GM12878 (cell line): ENCODE results near the gene NAALADL2. TPM values are rescaled to one million over a fixed set of nuclear protein-coding genes. Genes with fewer than 3 reads are reported as not detected.

ENCODE experiments used
- ATAC-seq: fragments of 200-7000 bp; cut with Tn5 transposase; 3 replicates; pipeline ENCODE4 v1.9.1; 2020; ENCODE audit warnings: mild to moderate bottlenecking, moderate library complexity
- BruUV-seq: library from RNA; stranded (reverse); fragments of 400-500 nt; replicated peaks from 2 replicates; lab custom pipeline; 2021; lab: Mats Ljungman, UMichigan
- CTCF ChIA-PET: fragments of 300-600 bp; sonication (Branson Sonifier 250); formaldehyde crosslinking; extraction: SDS; loops from one replicate; lab custom pipeline; 2021; ENCODE audit warnings: inconsistent platforms; lab: Yijun Ruan, JAX
- POLR2A ChIA-PET: fragments of 350-600 bp; formaldehyde crosslinking; extraction: SDS; loops from one replicate; lab custom pipeline; 2021; ENCODE audit warnings: inconsistent platforms; lab: Charles Lee
- RAD21 ChIA-PET: fragments of 300-600 bp; sonication (Branson Sonifier 250); formaldehyde crosslinking; loops from one replicate; lab custom pipeline; 2023; ENCODE audit warnings: antibody characterized with exemption; ENCODE audit not compliant: unreplicated experiment; lab: Charles Lee
- SMC1A ChIA-PET: fragments of 300-600 bp; sonication (Branson Sonifier 250); formaldehyde crosslinking; loops from one replicate; lab custom pipeline; 2023; ENCODE audit not compliant: unreplicated experiment, uncharacterized antibody; lab: Charles Lee
- DNase-seq: peaks from one replicate; pipeline ENCODE4 v3.0.0-alpha.2; 2011; ENCODE audit warnings: low read depth, low spot score
- FAIRE-seq: peaks from 3 replicates; lab custom pipeline; 2011; peaks lifted over from hg19 to GRCh38; lab: Jason Lieb, UNC
- H2AFZ ChIP-seq: 2 replicates; pipeline ENCODE4 v1.6.0; 2011; ENCODE audit warnings: low read depth, low read length, control low read depth; ENCODE audit not compliant: control insufficient read depth
- H3K27ac ChIP-seq: 2 replicates; pipeline ENCODE4 v1.5.1; 2011; ENCODE audit warnings: control low read depth; ENCODE audit not compliant: control insufficient read depth, insufficient read depth
- H3K27me3 ChIP-seq, 2 experiments: replicated peaks in 1 of 2; 2 replicates each; pipeline versions ENCODE4 v1.6.0 to v1.6.1; 2011; ENCODE audit warnings: low read length in 1 of 2; ENCODE audit not compliant: control insufficient read depth in 2 of 2, insufficient read depth in 2 of 2
- H3K36me3 ChIP-seq, 2 experiments: 2 replicates each; pipeline ENCODE4 v1.5.1; 2011; ENCODE audit warnings: low read length in 1 of 2; ENCODE audit not compliant: control insufficient read depth in 2 of 2, insufficient read depth in 2 of 2
- H3K4me1 ChIP-seq: 2 replicates; pipeline ENCODE4 v1.6.1; 2011; ENCODE audit warnings: mild to moderate bottlenecking, low read length, moderate library complexity, mixed read lengths; ENCODE audit not compliant: control insufficient read depth, insufficient read depth
- H3K4me2 ChIP-seq: 2 replicates; pipeline ENCODE4 v1.6.0; 2011; ENCODE audit warnings: control low read depth; ENCODE audit not compliant: control insufficient read depth, insufficient read depth
- H3K4me3 ChIP-seq: fragments of 200-600 bp; sonication (generic); 2 replicates; pipeline ENCODE4 v1.5.1; 2016
- H3K79me2 ChIP-seq: 2 replicates; pipeline ENCODE4 v1.6.0; 2011; ENCODE audit warnings: low read length; ENCODE audit not compliant: control insufficient read depth, insufficient read depth
- H3K9ac ChIP-seq: 2 replicates; pipeline ENCODE4 v1.8.0; 2011; ENCODE audit warnings: low read length, control low read depth, mixed read lengths; ENCODE audit not compliant: control insufficient read depth, insufficient read depth
- H3K9me3 ChIP-seq: replicated peaks from 3 replicates; pipeline ENCODE4 v1.5.1; 2011; ENCODE audit warnings: mild to moderate bottlenecking, low read length; ENCODE audit not compliant: control insufficient read depth, insufficient read depth
- H4K20me1 ChIP-seq: 2 replicates; pipeline ENCODE4 v1.6.0; 2011; ENCODE audit not compliant: control insufficient read depth, insufficient read depth
- ATF3 ChIP-seq: IDR thresholded peaks from 2 replicates; pipeline ENCODE4 v1.6.1; 2011; ENCODE audit warnings: low read depth, mild to moderate bottlenecking, low read length, moderate library complexity, borderline replicate concordance; ENCODE audit errors: extremely low read depth
- CHD1 ChIP-seq: IDR thresholded peaks from 2 replicates; pipeline ENCODE4 v1.6.1; 2012; ENCODE audit warnings: low read depth, low read length, improper control_type of control experiment
- HDAC2 ChIP-seq: fragments of 200-600 bp; sonication (generic); IDR thresholded peaks from 2 replicates; pipeline ENCODE4 v1.6.1; 2017
- NFIC ChIP-seq: IDR thresholded peaks from 2 replicates; pipeline ENCODE4 v1.6.1; 2012; ENCODE audit warnings: low read depth, mild to moderate bottlenecking, inconsistent platforms, low read length, moderate library complexity
- NR2F1 ChIP-seq: fragments of 450-650 bp; conservative IDR thresholded peaks from 2 replicates; pipeline ENCODE4 v1.6.1; 2017; ENCODE audit warnings: mild to moderate bottlenecking
- PML ChIP-seq: IDR thresholded peaks from 2 replicates; pipeline ENCODE4 v1.6.1; 2012; ENCODE audit warnings: low read length, inconsistent platforms
- POLR2AphosphoS5 ChIP-seq: IDR thresholded peaks from 2 replicates; pipeline ENCODE4 v1.6.1; 2011; ENCODE audit warnings: mild to moderate bottlenecking, low read length, inconsistent platforms
- SMAD1 ChIP-seq: fragments of 450-650 bp; IDR thresholded peaks from 2 replicates; pipeline ENCODE4 v1.6.1; 2018; ENCODE audit warnings: mild to moderate bottlenecking, low read depth; ENCODE audit not compliant: partially characterized antibody
- SP1 ChIP-seq: IDR thresholded peaks from one replicate; pipeline ENCODE4 v1.6.1; 2011; ENCODE audit warnings: low read depth, low read length
- SUZ12 ChIP-seq: fragments of 200-600 bp; sonication (generic); IDR thresholded peaks from one replicate; pipeline ENCODE4 v1.6.1; 2018; ENCODE audit warnings: antibody characterized with exemption, mild to moderate bottlenecking; ENCODE audit not compliant: unreplicated experiment
- TCF12 ChIP-seq: IDR thresholded peaks from 2 replicates; pipeline ENCODE4 v1.6.1; 2011; ENCODE audit warnings: low read depth, mild to moderate bottlenecking, low read length
- ZZZ3 ChIP-seq: IDR thresholded peaks from 2 replicates; pipeline ENCODE4 v1.6.1; 2011; ENCODE audit warnings: low read depth; ENCODE audit not compliant: control insufficient read depth, insufficient read length
- WGBS: methylation state at CpG from one replicate; pipeline ENCODE4 v1.1.6; 2016; ENCODE audit warnings: low lambda C conversion rate; ENCODE audit not compliant: insufficient replicate concordance, insufficient coverage; ENCODE audit errors: missing lambda C conversion rate; 5-methylcytosine and 5-hydroxymethylcytosine counted together
- in situ Hi-C: fragments of 300-500 bp; cut with MboI; formaldehyde crosslinking; loops from 9 replicates; pipeline ENCODE4 v1.14.3; 2018; ENCODE audit warnings: mixed read lengths
- intact Hi-C: fragments of 100-400 bp; cut with micrococcal nuclease; formaldehyde crosslinking; loops from one replicate; pipeline ENCODE4 v1.14.2; 2022; ENCODE audit not compliant: unreplicated experiment
- polyA plus RNA-seq, 11 experiments: library from polyadenylated mRNA; depleted of rRNA in 4 of 11; unstranded in 6 of 11; stranded (reverse) in 5 of 11; fragments of >200 nt; fragmentation: Nextera tagmentation in 4 of 11; fragmentation: Illumina TruSeq in 1 of 11; extraction: Ambion mirVana in 4 of 11; extraction: Trizol in 1 of 11; gene quantifications; 1 replicate in 1 of 11; 2 replicates in 10 of 11; pipeline versions ENCODE4 v1.2.1 to v1.2.3, GENCODE V29; 2011 to 2016; ENCODE audit warnings: inconsistent platforms in 2 of 11, missing spikeins in 2 of 11, low read depth in 1 of 11
- total RNA-seq, 4 experiments: library from RNA; depleted of rRNA in 3 of 4; stranded (reverse); fragments of >200 nt in 3 of 4; fragmentation: Illumina TruSeq in 1 of 4; extraction: Trizol in 1 of 4; gene quantifications; 2 replicates each; pipeline versions ENCODE4 v1.2.1 to v1.2.3, GENCODE V29; 2013 to 2021

The NAALADL2 gene
- total and polyA plus RNA-seq, 10 of the 15 experiments (the other 5 are each of a cell fraction or from before 2014, with no cell fraction given) = 0.06 to 10.8 (median 0.46) TPM

GRCh38 chr3:175224051-175224450 is 364.9 kb downstream of the NAALADL2 start (continued):
- TF ChIP-seq PML = peak; percentile 21; the same call in 1 of the 2 replicates
- 0 out of 2 replicates have a peak, but pooled peaks have one; percentile 67 for TF ChIP-seq POLR2AphosphoS5
- TF ChIP-seq CHD1 = no peak
- no peak for TF ChIP-seq ATF3
- no peak for TF ChIP-seq SUZ12
- TF ChIP-seq, all 136 proteins: peak for 8

- intact Hi-C loops = no loop called here
- RAD21 ChIA-PET = no interaction called here
Observed at GRCh38 chr3:175226444-175226843, 367.3 kb downstream of the NAALADL2 start.

GRCh38 chr3:175227126-175227525 is 368.0 kb downstream of the NAALADL2 start:
- FAIRE-seq = no peak
- no peak overlapping the region for H3K9ac ChIP-seq
- in situ Hi-C loops = no loop called here
- ChIA-PET POLR2A (no interaction called here), RAD21 (no interaction called here)
- BruUV-seq = no TSS peak
- H3K79me2 ChIP-seq = no peaks in the 10 kb centered on the region
- TF ChIP-seq NFIC (no peak), HDAC2 (no peak), ZZZ3 (no peak), SMAD1 (no peak)
- TF ChIP-seq, all 136 proteins: peak for 0
- no peaks in the 10 kb centered on the region for H3K4me1 ChIP-seq
- H3K27ac ChIP-seq = no peak overlapping the region
- ChIA-PET SMC1A (no interaction called here), CTCF (no interaction called here)
- 3% methylated on average over 3 of the region's 3 CpGs for WGBS
- H3K36me3 ChIP-seq = no peaks in the 10 kb centered on the region
- no peaks in the 10 kb centered on the region for H3K27me3 ChIP-seq
- DNase-seq (no peak), ATAC-seq (no peak)
- no peak overlapping the region for H3K4me2 ChIP-seq
- H2AFZ ChIP-seq = no peak overlapping the region
- intact Hi-C loops = no loop called here
- H3K9me3 ChIP-seq = no peaks in the 10 kb centered on the region
- no peak overlapping the region for H3K4me3 ChIP-seq
- no peaks in the 10 kb centered on the region for H4K20me1 ChIP-seq

More at GRCh38 chr3:175226444-175226843, 367.3 kb downstream of the NAALADL2 start:
- Histone ChIP-seq H3K4me3 (no peak overlapping the region), H3K27ac (no peak overlapping the region), H2AFZ (no peak overlapping the region), H3K27me3 (no peaks in the 10 kb centered on the region), H3K9ac (no peak overlapping the region), H3K36me3 (no peaks in the 10 kb centered on the region), H3K4me1 (no peaks in the 10 kb centered on the region), H3K79me2 (no peaks in the 10 kb centered on the region), H3K4me2 (no peak overlapping the region), H4K20me1 (no peaks in the 10 kb centered on the region), H3K9me3 (no peaks in the 10 kb centered on the region)
- BruUV-seq = no TSS peak
- DNase-seq (no peak), ATAC-seq (no peak), FAIRE-seq (no peak)
- TF ChIP-seq TCF12 (no peak), SP1 (no peak), NR2F1 (no peak)
- ChIA-PET CTCF (no interaction called here), POLR2A (no interaction called here), SMC1A (no interaction called here)
- 64% methylated on average over 3 of the region's 3 CpGs for WGBS
- in situ Hi-C loops = no loop called here
